ENCODE data around the gene ALAD.
"Not testable (repeated sequence)": the region's sequence is repeated elsewhere in the genome, so short reads cannot be mapped to it uniquely, and the experiment has no call there.

ALAD gene

GRCh38 chr9:113397203-113397631 lies 3.9 kb downstream of the ALAD start:
- no peak for DNase-seq

- DNase-seq, result no peak
Measured at GRCh38 chr9:113395000-113395861, 5.9 kb downstream of the ALAD start.

GRCh38 chr9:113393281-113393680 lies 7.8 kb downstream of the ALAD start:
- DNase-seq, result no peak

GRCh38 chr9:113391917-113392316 lies 9.2 kb downstream of the ALAD start:
- no peak for DNase-seq

GRCh38 chr9:113390192-113390960 lies 10.7 kb downstream of the ALAD start:
- no peak for DNase-seq

- DNase-seq, result no peak
Measured at GRCh38 chr9:113389451-113389850, 11.6 kb downstream of the ALAD start.

- DNase-seq, result no peak
Measured at GRCh38 chr9:113388833-113389232, 12.3 kb downstream of the ALAD start.

GRCh38 chr9:113387560-113388230 lies 13.4 kb downstream of the ALAD start:
- DNase-seq, result no peak

GRCh38 chr9:113386571-113387393 lies 14.3 kb downstream of the ALAD start:
- no peak for DNase-seq

GRCh38 chr9:113381909-113382411 lies 19.1 kb downstream of the ALAD start:
- no peak for DNase-seq

GRCh38 chr9:113381441-113381840 lies 19.6 kb downstream of the ALAD start:
- not testable (repeated sequence) for DNase-seq

GRCh38 chr9:113380869-113381378 lies 20.2 kb downstream of the ALAD start:
- DNase-seq, result no peak

GRCh38 chr9:113379829-113380210 lies 21.3 kb downstream of the ALAD start:
- not testable (repeated sequence) for DNase-seq

GRCh38 chr9:113379094-113379828 lies 21.8 kb downstream of the ALAD start:
- DNase-seq, result not testable (repeated sequence)

GRCh38 chr9:113376634-113377567 lies 24.2 kb downstream of the ALAD start, which contains the start of gene HDHD3:
Gene HDHD3 (minus strand): TSS chr9:113376986. CDS start chr9:113374354, 2,632 bp downstream.
- DNase-seq, result peak; percentile 61

GRCh38 chr9:113375057-113376023 lies 25.7 kb downstream of the ALAD start:
- no peak for DNase-seq

GRCh38 chr9:113373676-113374392 lies 27.2 kb downstream of the ALAD start:
- no peak for DNase-seq

- DNase-seq, result no peak
Measured at GRCh38 chr9:113373256-113373655, 27.8 kb downstream of the ALAD start.
